Measurements from ENCODE around the gene ZNF394.

DNA sequence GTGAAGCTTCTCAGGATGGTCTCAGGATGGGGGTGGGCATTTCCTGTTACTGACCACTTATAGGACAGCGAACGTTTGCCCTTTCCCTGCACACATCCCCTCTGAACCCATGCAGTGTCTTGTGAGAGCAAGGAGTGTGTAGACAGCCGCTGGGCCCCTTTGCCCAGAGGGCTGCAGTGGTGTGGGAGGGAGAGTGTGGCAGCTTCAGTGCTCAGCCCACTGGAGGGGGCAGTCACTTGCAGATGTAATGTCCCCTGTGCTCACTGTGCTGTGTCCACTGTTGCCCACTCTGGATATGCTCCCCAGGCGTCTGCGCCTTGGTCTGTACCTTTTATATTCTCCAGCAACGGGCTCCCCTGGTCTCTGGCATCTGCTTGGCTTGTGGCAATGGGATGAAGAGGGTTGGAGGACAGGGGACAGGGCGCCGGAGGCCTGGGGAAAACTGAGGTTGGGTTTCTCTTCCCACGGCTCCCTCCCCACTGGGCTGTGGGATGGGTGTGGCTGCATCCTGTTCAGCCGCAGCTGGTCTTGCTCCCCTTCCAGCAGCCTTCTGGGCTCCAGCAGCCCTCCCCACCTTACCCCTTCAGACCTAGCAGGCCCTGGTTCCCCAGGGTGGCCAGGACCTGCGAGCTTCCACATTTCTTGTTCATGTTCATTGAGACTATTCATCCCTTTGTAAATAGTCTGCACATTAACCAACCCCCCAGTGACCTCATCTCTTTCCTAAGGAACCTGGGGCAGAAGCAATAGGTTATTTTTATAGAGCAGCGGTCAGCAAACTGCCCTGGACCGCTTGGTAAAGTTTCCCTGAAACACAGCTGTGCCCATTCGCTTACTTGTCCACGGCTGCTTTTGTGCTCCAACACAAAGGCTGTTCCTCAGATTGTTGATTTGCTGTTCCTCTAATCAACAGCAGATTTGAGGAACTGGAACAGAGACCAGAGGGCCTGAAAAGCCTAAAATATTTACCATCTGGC lies 21.3 kb downstream of the ZNF394 start:
- no peak for TF ChIP-seq TCF7L2 (IDR thresholded peaks at IDR 0.05; ENCODE audit: low read depth, low read length)
- TF ChIP-seq POLR2AphosphoS5 (IDR thresholded peaks at IDR 0.05; ENCODE audit: low read depth, low read length), result no peak

Measured in Panc1 (cell line).